Measurements from ENCODE around the gene GPR176.

The GPR176 gene

DNA sequence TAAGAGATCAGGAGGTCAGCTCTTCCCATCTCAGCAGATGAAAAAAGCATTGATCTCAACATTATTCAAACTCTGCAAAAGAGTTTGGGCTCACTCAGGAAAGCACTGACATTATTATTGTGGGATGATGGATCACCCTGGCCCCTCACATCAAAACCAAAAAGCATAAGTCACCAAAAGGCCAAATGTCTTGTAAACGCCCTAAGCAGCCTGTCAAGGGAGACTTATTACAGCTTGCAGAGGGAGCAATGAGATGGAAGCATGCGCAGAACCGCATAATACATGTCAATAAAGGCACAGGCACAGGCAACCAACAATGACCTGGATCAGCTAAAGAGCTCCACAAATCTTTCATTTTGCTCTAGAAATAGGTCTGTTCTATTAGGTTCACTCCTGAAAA lies 142.0 kb downstream of the GPR176 start:
- no peak for DNase-seq

DNA sequence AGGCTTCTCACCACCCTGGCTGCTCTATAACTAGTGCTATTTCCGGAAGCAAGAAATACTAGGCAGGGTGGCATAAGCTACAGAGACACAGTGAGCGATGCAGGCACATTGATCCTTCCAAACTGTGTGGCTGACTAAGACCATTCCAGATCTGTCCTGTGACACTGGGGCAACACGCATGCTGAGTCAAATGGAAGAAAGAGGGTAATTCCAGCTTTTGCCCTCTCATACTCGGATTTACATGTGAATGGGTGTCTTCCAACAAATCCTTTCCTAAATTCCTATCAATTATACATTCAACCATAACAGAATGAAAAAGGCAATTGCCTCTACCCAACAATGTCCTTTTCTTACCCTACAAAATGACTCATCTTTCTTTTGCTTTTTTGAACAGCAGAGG lies 142.6 kb downstream of the GPR176 start:
- DNase-seq: no peak

DNA sequence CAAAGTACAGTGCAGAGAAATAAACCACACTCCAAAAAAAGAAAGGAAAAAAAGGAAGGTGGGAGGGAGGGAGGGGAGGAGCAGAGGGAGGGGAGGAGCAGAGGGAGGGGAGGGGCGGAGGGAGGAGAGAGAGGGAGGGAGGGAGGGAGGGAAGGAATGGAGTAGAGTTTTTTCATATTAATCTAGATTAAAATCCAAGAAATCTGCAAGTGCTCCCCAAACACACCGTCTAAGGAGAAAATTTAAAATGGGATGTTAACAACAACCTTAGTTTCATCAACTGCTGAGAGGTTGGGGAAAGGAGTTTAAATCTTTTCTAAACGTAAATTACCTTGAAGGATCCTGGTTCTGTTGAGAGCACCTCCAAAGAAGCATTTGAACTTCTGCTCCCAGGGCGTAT lies 144.0 kb downstream of the GPR176 start:
- DNase-seq: no peak

DNA sequence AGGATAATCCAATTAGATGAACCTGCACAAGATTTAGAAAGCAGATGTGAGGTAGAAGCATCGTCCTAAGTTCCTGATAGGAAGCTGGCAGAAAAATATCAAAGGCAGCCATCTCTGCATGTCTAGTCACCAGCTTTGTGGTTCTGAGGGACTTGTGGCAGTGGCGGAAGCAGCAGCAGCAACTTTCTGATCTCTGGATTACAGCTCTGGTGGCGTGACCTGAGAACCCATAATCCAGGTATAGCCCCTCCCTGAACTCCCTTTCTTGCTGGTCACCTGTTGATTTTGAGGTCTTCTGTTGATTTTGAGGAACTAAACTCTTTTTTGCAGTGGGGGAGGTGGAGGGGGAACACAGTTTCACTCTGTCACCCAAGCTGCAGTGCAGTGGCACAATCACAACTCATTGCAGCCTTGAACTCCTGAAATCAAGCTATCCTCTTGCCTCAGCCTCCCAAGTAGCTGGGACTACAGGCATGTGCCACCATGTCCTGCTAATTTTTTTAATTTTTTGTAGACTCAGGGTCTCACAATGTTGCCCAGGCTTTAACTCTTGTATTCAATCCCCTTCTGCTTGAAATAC lies 145.3 kb downstream of the GPR176 start:
- no peak for DNase-seq

- peak; percentile 62 for DNase-seq
Observed at GRCh38 chr15:39770748-39771689, 149.0 kb downstream of the GPR176 start.

DNA sequence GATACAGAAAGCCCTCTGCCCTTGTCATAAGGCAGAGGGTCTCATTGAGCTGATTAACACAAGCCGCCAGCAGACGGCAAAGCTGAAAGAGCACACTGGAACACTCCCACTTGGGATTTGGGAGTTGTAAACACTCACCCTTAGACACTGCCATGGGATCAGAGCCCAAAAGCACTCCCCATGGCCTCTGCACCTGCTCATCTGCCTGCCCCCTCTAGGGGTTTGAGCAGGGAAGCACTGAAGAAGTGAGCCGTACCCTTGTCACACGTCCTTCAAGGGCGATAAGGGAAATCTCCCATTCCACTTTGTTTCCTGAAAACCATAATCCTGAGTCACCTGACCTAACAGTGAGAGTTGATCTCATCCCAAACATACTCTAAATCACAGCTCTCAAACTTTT lies 152.1 kb downstream of the GPR176 start:
- no peak for DNase-seq

- DNase-seq: no peak
Observed at GRCh38 chr15:39761006-39761405, 159.1 kb downstream of the GPR176 start.

DNA sequence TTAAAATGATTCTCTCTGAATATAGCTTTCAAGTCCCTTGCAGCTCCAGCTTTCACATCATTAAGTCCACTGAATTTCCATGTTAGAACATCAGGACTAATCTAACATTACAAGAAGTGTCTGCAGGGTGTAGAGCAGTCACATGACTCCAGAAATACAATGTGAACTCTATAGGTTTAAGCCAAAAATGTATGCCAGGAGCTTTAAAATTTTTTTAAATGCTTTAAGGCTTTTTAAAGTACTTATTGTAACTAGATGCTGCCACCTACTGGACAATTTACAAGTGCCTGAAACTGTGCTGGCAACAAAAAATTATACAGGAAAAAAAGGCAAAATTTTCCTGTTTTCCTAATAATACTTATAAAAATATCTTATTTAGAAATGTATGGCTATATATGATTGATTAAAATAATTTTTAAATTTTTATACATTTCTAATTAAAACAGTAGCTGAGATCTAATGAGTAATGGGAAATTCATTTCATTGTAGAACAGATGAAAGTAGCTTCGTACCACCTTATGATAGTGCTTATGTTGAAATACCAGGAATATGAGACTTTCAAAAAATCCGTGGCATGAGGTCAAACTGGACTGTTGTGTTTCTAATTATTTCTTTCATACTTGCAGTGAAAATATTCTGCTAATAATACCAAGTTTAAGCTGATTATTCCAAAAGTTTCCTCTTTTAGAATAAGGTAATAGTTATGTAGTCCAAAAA lies 163.1 kb downstream of the GPR176 start:
- no peak for DNase-seq

DNA sequence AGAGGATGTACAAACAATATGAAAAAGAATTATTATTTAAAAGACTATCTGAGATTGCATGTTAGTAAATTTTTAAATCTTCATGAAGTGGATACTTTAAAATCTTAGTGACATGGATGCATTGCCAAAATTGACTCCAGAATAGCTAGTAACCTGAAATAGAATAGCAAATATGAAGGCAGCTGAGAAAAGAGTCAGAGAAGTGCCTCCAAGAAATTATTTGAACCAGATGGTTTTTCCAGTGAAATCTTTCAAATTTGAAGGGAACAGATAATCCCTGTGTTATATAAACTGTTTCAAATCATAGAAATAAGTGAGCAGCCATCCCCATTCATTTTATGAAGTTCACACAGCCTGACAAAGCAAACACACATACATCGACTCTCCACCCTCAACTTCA lies 167.1 kb downstream of the GPR176 start:
- no peak for DNase-seq

GRCh38 chr15:39752246-39752645 lies 167.8 kb downstream of the GPR176 start:
- DNase-seq: no peak

Data from islet precursor cell (in vitro differentiated cells).